ENCODE data around the gene SMAD6. TPM values are rescaled to one million over a fixed set of nuclear protein-coding genes. Genes with fewer than 3 reads are reported as not detected.

The SMAD6 gene
- total RNA-seq, 4 donors from 2014 or later, result 9.4 to 18.9 (median 14.3) TPM

DNA sequence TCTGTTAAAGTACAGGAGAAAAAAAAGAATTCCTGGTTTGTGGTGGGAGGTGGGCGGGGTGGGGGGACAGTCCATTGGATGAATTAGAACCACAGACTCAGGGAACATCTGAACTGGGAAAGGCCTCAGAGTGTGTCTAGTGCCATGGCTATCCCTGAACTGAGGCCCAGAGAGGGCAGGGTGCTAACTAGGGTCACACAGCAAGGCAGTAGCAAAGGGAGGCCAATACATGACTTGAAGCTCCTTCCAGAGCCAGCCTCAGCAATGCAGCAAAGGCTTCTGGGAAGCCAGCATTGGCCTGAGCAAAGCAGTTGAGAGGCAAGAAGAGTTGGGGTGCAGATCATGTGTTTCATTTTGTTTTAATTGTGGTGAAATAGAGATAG is 85.4 kb downstream of the SMAD6 start:
- H3K36me3 ChIP-seq, result peaks cover 0 to 5% (median 0%) of the 10 kb centered on the region in 4 donors
- intact Hi-C loops (cut with DNase I), result no loop called here
- no peak overlapping the region for H3K27ac ChIP-seq (replicated peaks in 1 of 4)
- no peak overlapping the region for H3K4me3 ChIP-seq
- H3K4me1 ChIP-seq, result peaks cover 0 to 28% (median 22%) of the 10 kb centered on the region in 4 donors
- H3K27me3 ChIP-seq, result no peaks in the 10 kb centered on the region
- 100% methylated on average over 1 of the region's 1 CpG for WGBS
- H3K9me3 ChIP-seq, result no peaks in the 10 kb centered on the region
- DNase-seq (ENCODE audit: extremely low spot score), result no peak
- no peak for TF ChIP-seq EP300 (IDR thresholded peaks at IDR 0.05)
- TF ChIP-seq POLR2A (IDR thresholded peaks at IDR 0.05; ENCODE audit: low read depth), result no peak
- no peak for TF ChIP-seq POLR2AphosphoS5 (IDR thresholded peaks at IDR 0.05)
- TF ChIP-seq, protein P1, sequence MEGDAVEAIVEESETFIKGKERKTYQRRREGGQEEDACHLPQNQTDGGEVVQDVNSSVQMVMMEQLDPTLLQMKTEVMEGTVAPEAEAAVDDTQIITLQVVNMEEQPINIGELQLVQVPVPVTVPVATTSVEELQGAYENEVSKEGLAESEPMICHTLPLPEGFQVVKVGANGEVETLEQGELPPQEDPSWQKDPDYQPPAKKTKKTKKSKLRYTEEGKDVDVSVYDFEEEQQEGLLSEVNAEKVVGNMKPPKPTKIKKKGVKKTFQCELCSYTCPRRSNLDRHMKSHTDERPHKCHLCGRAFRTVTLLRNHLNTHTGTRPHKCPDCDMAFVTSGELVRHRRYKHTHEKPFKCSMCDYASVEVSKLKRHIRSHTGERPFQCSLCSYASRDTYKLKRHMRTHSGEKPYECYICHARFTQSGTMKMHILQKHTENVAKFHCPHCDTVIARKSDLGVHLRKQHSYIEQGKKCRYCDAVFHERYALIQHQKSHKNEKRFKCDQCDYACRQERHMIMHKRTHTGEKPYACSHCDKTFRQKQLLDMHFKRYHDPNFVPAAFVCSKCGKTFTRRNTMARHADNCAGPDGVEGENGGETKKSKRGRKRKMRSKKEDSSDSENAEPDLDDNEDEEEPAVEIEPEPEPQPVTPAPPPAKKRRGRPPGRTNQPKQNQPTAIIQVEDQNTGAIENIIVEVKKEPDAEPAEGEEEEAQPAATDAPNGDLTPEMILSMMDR (IDR thresholded peaks at IDR 0.05), result no peak

- H3K4me3 ChIP-seq, result no peak overlapping the region
- no peak overlapping the region for H3K27ac ChIP-seq (replicated peaks in 1 of 4)
- no peak for DNase-seq (ENCODE audit: extremely low spot score)
- intact Hi-C loops (cut with DNase I), result no loop called here
- no peak for TF ChIP-seq POLR2AphosphoS5 (IDR thresholded peaks at IDR 0.05)
- TF ChIP-seq EP300 (IDR thresholded peaks at IDR 0.05), result no peak
- TF ChIP-seq POLR2A (IDR thresholded peaks at IDR 0.05; ENCODE audit: low read depth), result no peak
- TF ChIP-seq, protein P1 (IDR thresholded peaks at IDR 0.05), result no peak
- no peaks in the 10 kb centered on the region for H3K27me3 ChIP-seq
- no peaks in the 10 kb centered on the region for H3K36me3 ChIP-seq
- WGBS, result 95% methylated on average over 4 of the region's 4 CpGs
- H3K9me3 ChIP-seq, result no peaks in the 10 kb centered on the region
- H3K4me1 ChIP-seq, result peaks cover 0 to 23% (median 17%) of the 10 kb centered on the region in 4 donors
These were observed 86.0 kb downstream of the SMAD6 start for GRCh38 chr15:66788024-66788423.

- TF ChIP-seq EP300 (IDR thresholded peaks at IDR 0.05) (no peak), POLR2AphosphoS5 (IDR thresholded peaks at IDR 0.05) (peak in 1 of 2 donors; percentile 23), POLR2A (IDR thresholded peaks at IDR 0.05; ENCODE audit: low read depth) (no peak)
- TF ChIP-seq, protein P1 (IDR thresholded peaks at IDR 0.05), result peak; percentile 44 to 56 (median 45)
- Histone ChIP-seq H3K27me3 (no peaks in the 10 kb centered on the region), H3K36me3 (no peaks in the 10 kb centered on the region), H3K4me3 (no peak overlapping the region), H3K27ac (replicated peaks in 1 of 4) (peak overlapping the region; percentile 31 to 49 (median 39)), H3K4me1 (peaks cover 0 to 21% (median 16%) of the 10 kb centered on the region in 4 donors), H3K9me3 (no peaks in the 10 kb centered on the region)
- 56% methylated on average over 5 of the region's 5 CpGs for WGBS
- intact Hi-C loops (cut with DNase I), result no loop called here
- no peak for DNase-seq (ENCODE audit: extremely low spot score)
These were observed 87.3 kb downstream of the SMAD6 start for GRCh38 chr15:66789029-66790025.

DNA sequence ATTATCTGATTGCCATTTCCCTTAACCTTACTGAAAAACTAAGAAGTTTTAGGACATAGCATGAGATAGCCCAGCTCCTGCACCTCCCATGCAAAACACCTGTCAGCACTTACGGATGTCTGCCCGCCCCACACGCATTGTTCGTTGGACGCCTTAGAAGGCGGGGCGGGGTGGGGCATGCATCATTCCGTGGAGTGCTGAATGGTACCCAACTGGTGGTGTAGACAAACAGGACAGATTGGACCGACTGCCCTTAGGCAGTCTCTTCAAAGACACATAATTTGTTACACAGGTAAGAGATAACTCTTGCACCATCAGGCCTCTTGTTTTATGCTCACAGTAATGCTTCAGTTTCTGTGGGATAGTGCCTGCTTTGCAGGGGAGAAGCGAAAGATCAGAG is 93.8 kb downstream of the SMAD6 start:
- DNase-seq (ENCODE audit: extremely low spot score), result no peak
- TF ChIP-seq POLR2AphosphoS5 (IDR thresholded peaks at IDR 0.05) (no peak), EP300 (IDR thresholded peaks at IDR 0.05) (no peak), POLR2A (IDR thresholded peaks at IDR 0.05; ENCODE audit: low read depth) (no peak)
- intact Hi-C loops (cut with DNase I), result no loop called here
- 89% methylated on average over 10 of the region's 10 CpGs for WGBS
- no peaks in the 10 kb centered on the region for H3K9me3 ChIP-seq
- no peaks in the 10 kb centered on the region for H3K27me3 ChIP-seq
- no peaks in the 10 kb centered on the region for H3K36me3 ChIP-seq
- no peak overlapping the region for H3K27ac ChIP-seq (replicated peaks in 1 of 4)
- H3K4me3 ChIP-seq, result no peak overlapping the region
- peaks cover 0 to 3% (median 0%) of the 10 kb centered on the region in 4 donors for H3K4me1 ChIP-seq

GRCh38 chr15:66796343-66796742 is 94.3 kb downstream of the SMAD6 start:
- H3K36me3 ChIP-seq, result no peaks in the 10 kb centered on the region
- DNase-seq (ENCODE audit: extremely low spot score), result no peak
- intact Hi-C loops (cut with DNase I), result no loop called here
- no peak for TF ChIP-seq POLR2AphosphoS5 (IDR thresholded peaks at IDR 0.05)
- TF ChIP-seq, protein P1 (IDR thresholded peaks at IDR 0.05), result no peak
- no peak for TF ChIP-seq POLR2A (IDR thresholded peaks at IDR 0.05; ENCODE audit: low read depth)
- no peaks in the 10 kb centered on the region for H3K27me3 ChIP-seq
- peaks cover 0 to 8% (median 0%) of the 10 kb centered on the region in 4 donors for H3K4me1 ChIP-seq
- H3K9me3 ChIP-seq, result no peaks in the 10 kb centered on the region
- no peak overlapping the region for H3K27ac ChIP-seq (replicated peaks in 1 of 4)
- no peak overlapping the region for H3K4me3 ChIP-seq
- WGBS, result 100% methylated on average over 1 of the region's 1 CpG
